CD4-positive, alpha-beta T cell (primary cell): Measurements from ENCODE around the gene CDC25A. TPM values are rescaled to one million over a fixed set of nuclear protein-coding genes. Genes with fewer than 3 reads are reported as not detected.

ENCODE experiments used
- ATAC-seq: fragments of 200-7000 bp; cut with Tn5 transposase; one replicate; pipeline ENCODE4 v1.10.0; 2022; ENCODE audit warnings: mild to moderate bottlenecking; ENCODE audit not compliant: poor library complexity
- CTCF ChIA-PET: fragments of 350-600 bp; sonication (Branson Sonifier 250); formaldehyde crosslinking; loops from one replicate; lab custom pipeline; 2021; ENCODE audit warnings: antibody characterized with exemption, inconsistent platforms; lab: Charles Lee
- POLR2A ChIA-PET: fragments of 350-600 bp; sonication (Branson Sonifier 250); formaldehyde crosslinking; loops from one replicate; lab custom pipeline; 2021; ENCODE audit warnings: antibody characterized with exemption, inconsistent platforms; lab: Charles Lee
- DNase-seq, 14 experiments: peaks; one replicate each; pipeline ENCODE4 v3.0.0-alpha.2; 2013 to 2020; ENCODE audit warnings: mixed read lengths in 2 of 14
- H3K27ac ChIP-seq, 2 donors: one replicate each; pipeline versions ENCODE4 v1.5.1 to v1.7.0; 2013; ENCODE audit warnings: low read length in 2 of 2, low read depth in 1 of 2, mild to moderate bottlenecking in 1 of 2
- H3K27me3 ChIP-seq, 2 experiments: 1 replicate in 1 of 2; 2 replicates in 1 of 2; pipeline versions ENCODE4 v1.6.1 to v1.7.0; 2013; ENCODE audit warnings: low read length in 2 of 2, control low read depth in 1 of 2, mild to moderate bottlenecking in 1 of 2, moderate library complexity in 1 of 2; ENCODE audit not compliant: insufficient read depth in 2 of 2, control insufficient read depth in 1 of 2
- H3K36me3 ChIP-seq: one replicate; pipeline ENCODE4 v1.6.1; 2013; ENCODE audit warnings: low read length, control low read depth; ENCODE audit not compliant: insufficient read depth
- H3K4me1 ChIP-seq: one replicate; pipeline ENCODE4 v1.6.1; 2013; ENCODE audit warnings: low read length, control low read depth; ENCODE audit not compliant: insufficient read depth
- H3K4me3 ChIP-seq: one replicate; pipeline ENCODE4 v1.5.1; 2013; ENCODE audit warnings: mild to moderate bottlenecking, low read length, moderate library complexity
- H3K9me3 ChIP-seq, 2 experiments: 1 replicate in 1 of 2; 2 replicates in 1 of 2; pipeline versions ENCODE4 v1.6.1 to v1.7.0; 2013; ENCODE audit warnings: low read length in 2 of 2, mild to moderate bottlenecking in 2 of 2, control low read depth in 1 of 2, moderate library complexity in 1 of 2; ENCODE audit not compliant: control insufficient read depth in 1 of 2, insufficient read depth in 1 of 2
- H3K27ac Mint-ChIP-seq: one replicate; pipeline ENCODE4 v1.8.0; 2020; ENCODE audit warnings: mixed read lengths
- H3K27me3 Mint-ChIP-seq: one replicate; pipeline ENCODE4 v1.8.0; 2021; ENCODE audit warnings: mixed read lengths
- H3K36me3 Mint-ChIP-seq: one replicate; pipeline ENCODE4 v1.8.0; 2021; ENCODE audit warnings: low read depth, mixed read lengths
- H3K4me1 Mint-ChIP-seq: one replicate; pipeline ENCODE4 v1.8.0; 2021; ENCODE audit warnings: low read depth, mixed read lengths
- H3K4me3 Mint-ChIP-seq: one replicate; pipeline ENCODE4 v1.8.0; 2020; ENCODE audit warnings: mild to moderate bottlenecking, mixed read lengths
- H3K9me3 Mint-ChIP-seq: one replicate; pipeline ENCODE4 v1.8.0; 2020; ENCODE audit warnings: mixed read lengths
- CTCF ChIP-seq: fragments of 200-600 bp; IDR thresholded peaks from one replicate; pipeline ENCODE4 v1.8.0; 2022; ENCODE audit warnings: antibody characterized with exemption, mild to moderate bottlenecking
- intact Hi-C, 2 experiments: fragments of 100-400 bp; cut with DNase I in 1 of 2; cut with micrococcal nuclease in 1 of 2; formaldehyde crosslinking; loops; one replicate each; pipeline versions ENCODE4 v1.15.1 to v1.9.0; 2023 to 2025; cut with DNase I, micrococcal nuclease
- total RNA-seq, 174 experiments: library from RNA in 2 of 174; stranded (reverse) in 2 of 174; gene quantifications; one replicate each; pipeline ENCODE4 v1.2.3 and lab custom pipeline; 2021 to 2026

CDC25A gene
- total RNA-seq, 2 experiments from 2014 or later, result 0.14 TPM; not detected in 1

- POLR2A ChIA-PET, result no interaction called here
- Mint-ChIP-seq H3K27ac (no peak overlapping the region), H3K9me3 (no peaks in the 10 kb centered on the region), H3K4me1 (peaks cover 19% of the 10 kb centered on the region), H3K4me3 (no peak overlapping the region), H3K36me3 (no peaks in the 10 kb centered on the region), H3K27me3 (peaks cover 33% of the 10 kb centered on the region)
- intact Hi-C loops, result loop anchor here in 1 of 2 experiments (10.0 kb wide), 1 partner anchor 61 kb away; the partner anchor contains the start of gene ZNF589
- DNase-seq (no peak), ATAC-seq (no peak)
- TF ChIP-seq CTCF, result no peak
- peaks cover 0 to 9% of the 10 kb centered on the region in 2 experiments for H3K27me3 ChIP-seq
- CTCF ChIA-PET, result no interaction called here
- H3K36me3 ChIP-seq, result no peaks in the 10 kb centered on the region
- H3K4me3 ChIP-seq, result no peak overlapping the region
- no peaks in the 10 kb centered on the region for H3K9me3 ChIP-seq
- H3K27ac ChIP-seq, result no peak overlapping the region
- peaks cover 18% of the 10 kb centered on the region for H3K4me1 ChIP-seq
Measured at GRCh38 chr3:48184299-48184698, 3.9 kb downstream of the CDC25A start.

- Histone ChIP-seq H3K4me3 (no peak overlapping the region), H3K36me3 (no peaks in the 10 kb centered on the region), H3K4me1 (no peaks in the 10 kb centered on the region), H3K9me3 (no peaks in the 10 kb centered on the region), H3K27ac (no peak overlapping the region), H3K27me3 (no peaks in the 10 kb centered on the region)
- no peak for TF ChIP-seq CTCF
- ChIA-PET POLR2A (no interaction called here), CTCF (no interaction called here)
- Mint-ChIP-seq H3K9me3 (no peaks in the 10 kb centered on the region), H3K27ac (no peak overlapping the region), H3K4me3 (no peak overlapping the region), H3K4me1 (no peaks in the 10 kb centered on the region), H3K36me3 (no peaks in the 10 kb centered on the region), H3K27me3 (peaks cover 17% of the 10 kb centered on the region)
- DNase-seq, result no peak
- intact Hi-C loops, result loop anchor here in 1 of 2 experiments (10.0 kb wide), 1 partner anchor 64 kb away; the partner anchor contains the start of gene ZNF589
- ATAC-seq, result no peak
Measured at GRCh38 chr3:48180531-48181253, 7.5 kb downstream of the CDC25A start.

GRCh38 chr3:48180021-48180420, 8.2 kb downstream of the CDC25A start:
- H3K9me3 Mint-ChIP-seq, result no peaks in the 10 kb centered on the region
- H3K36me3 Mint-ChIP-seq, result no peaks in the 10 kb centered on the region
- intact Hi-C loops, result loop anchor here in 1 of 2 experiments (10.0 kb wide), 1 partner anchor 65 kb away; the partner anchor contains the start of gene ZNF589
- H3K27me3 Mint-ChIP-seq, result peaks cover 13% of the 10 kb centered on the region
- no peak for DNase-seq
- H3K4me3 ChIP-seq, result no peak overlapping the region
- no peaks in the 10 kb centered on the region for H3K27me3 ChIP-seq
- H3K27ac Mint-ChIP-seq, result no peak overlapping the region
- no peak for ATAC-seq
- H3K4me1 Mint-ChIP-seq, result no peaks in the 10 kb centered on the region
- TF ChIP-seq CTCF, result no peak
- no peaks in the 10 kb centered on the region for H3K9me3 ChIP-seq
- no peak overlapping the region for H3K27ac ChIP-seq
- CTCF ChIA-PET, result no interaction called here
- no peaks in the 10 kb centered on the region for H3K36me3 ChIP-seq
- POLR2A ChIA-PET, result no interaction called here
- no peak overlapping the region for H3K4me3 Mint-ChIP-seq
- H3K4me1 ChIP-seq, result no peaks in the 10 kb centered on the region
